Neural progenitor cell (in vitro differentiated cells): ENCODE data around the gene ALPK1. TPM values are rescaled to one million over a fixed set of nuclear protein-coding genes. Genes with fewer than 3 reads are reported as not detected.

Source experiments
- DNase-seq: peaks from one replicate; pipeline ENCODE4 v3.0.0-alpha.2; 2016; ENCODE audit warnings: low spot score
- H2AFZ ChIP-seq: fragments of 200-600 bp; sonication (generic); replicated peaks from 2 replicates; pipeline ENCODE4 v1.6.1; 2016; ENCODE audit warnings: antibody characterized with exemption
- H3F3A ChIP-seq: fragments of 200-600 bp; sonication (generic); 2 replicates; pipeline ENCODE4 v1.6.1; 2016; ENCODE audit warnings: antibody characterized with exemption, low read depth
- H3K27ac ChIP-seq: fragments of 200-600 bp; sonication (generic); 2 replicates; pipeline ENCODE4 v1.5.1; 2016; ENCODE audit warnings: mild to moderate bottlenecking
- H3K27me3 ChIP-seq: fragments of 200-600 bp; sonication (generic); 2 replicates; pipeline ENCODE4 v1.6.1; 2016; ENCODE audit warnings: mild to moderate bottlenecking, moderate library complexity
- H3K36me3 ChIP-seq: fragments of 200-600 bp; sonication (generic); 2 replicates; pipeline ENCODE4 v1.5.1; 2016
- H3K4me1 ChIP-seq: fragments of 200-600 bp; sonication (generic); 2 replicates; pipeline ENCODE4 v1.6.1; 2016; ENCODE audit warnings: mixed run types
- H3K4me2 ChIP-seq: fragments of 200-600 bp; sonication (generic); 2 replicates; pipeline ENCODE4 v1.6.1; 2016
- H3K4me3 ChIP-seq: fragments of 200-600 bp; sonication (generic); 2 replicates; pipeline ENCODE4 v1.5.1; 2016
- H3K79me2 ChIP-seq: fragments of 200-600 bp; sonication (generic); 2 replicates; pipeline ENCODE4 v1.6.1; 2016; ENCODE audit warnings: low read depth
- H3K9ac ChIP-seq: fragments of 200-600 bp; sonication (generic); 2 replicates; pipeline ENCODE4 v1.6.1; 2016
- H3K9me3 ChIP-seq: fragments of 200-600 bp; sonication (generic); 2 replicates; pipeline ENCODE4 v1.5.1; 2016; ENCODE audit warnings: low read depth
- H4K20me1 ChIP-seq: fragments of 200-600 bp; sonication (generic); 2 replicates; pipeline ENCODE4 v1.6.1; 2016; ENCODE audit warnings: low read depth
- H3K27ac Mint-ChIP-seq: 3 replicates; pipeline ENCODE4 v1.8.0; 2021; ENCODE audit warnings: mixed read lengths
- H3K27me3 Mint-ChIP-seq: 2 replicates; pipeline ENCODE4 v1.8.0; 2022; ENCODE audit warnings: low read depth, mild to moderate bottlenecking, inconsistent platforms, moderate library complexity, mixed read lengths; ENCODE audit not compliant: insufficient read depth
- H3K36me3 Mint-ChIP-seq: 3 replicates; pipeline ENCODE4 v1.8.0; 2021; ENCODE audit warnings: mixed read lengths
- H3K4me1 Mint-ChIP-seq: 3 replicates; pipeline ENCODE4 v1.8.0; 2021; ENCODE audit warnings: mixed read lengths
- H3K4me3 Mint-ChIP-seq: 3 replicates; pipeline ENCODE4 v1.8.0; 2021; ENCODE audit warnings: mild to moderate bottlenecking, moderate library complexity, mixed read lengths
- H3K9me3 Mint-ChIP-seq: 3 replicates; pipeline ENCODE4 v1.8.0; 2020; ENCODE audit warnings: mixed read lengths
- CTCF ChIP-seq: fragments of 200-600 bp; sonication (generic); IDR thresholded peaks from 2 replicates; pipeline ENCODE4 v1.5.1; 2017; ENCODE audit warnings: antibody characterized with exemption, mild to moderate bottlenecking
- EZH2 ChIP-seq: fragments of 200-600 bp; sonication (generic); IDR thresholded peaks from 2 replicates; pipeline ENCODE4 v1.6.1; 2017; ENCODE audit warnings: antibody characterized with exemption, mild to moderate bottlenecking, moderate library complexity
- EZH2phosphoT487 ChIP-seq: fragments of 200-600 bp; sonication (generic); IDR thresholded peaks from 2 replicates; pipeline ENCODE4 v1.6.1; 2017; ENCODE audit warnings: antibody characterized with exemption
- total RNA-seq: library from RNA; depleted of rRNA; stranded (reverse); fragments of >200 nt; gene quantifications from 2 replicates; pipeline ENCODE4 v1.2.3, GENCODE V29; 2015; ENCODE audit warnings: low replicate concordance

Gene ALPK1
- total RNA-seq, 1 donor from 2014 or later, result 0.41 TPM

- no peak overlapping the region for H3K27ac ChIP-seq
- peaks cover 21% of the 10 kb centered on the region for H3K4me1 ChIP-seq
- no peak overlapping the region for H3K4me2 ChIP-seq
- Mint-ChIP-seq H3K36me3 (no peaks in the 10 kb centered on the region), H3K4me3 (no peak overlapping the region), H3K27me3 (peaks cover 25% of the 10 kb centered on the region), H3K27ac (no peak overlapping the region), H3K4me1 (peaks cover 15% of the 10 kb centered on the region), H3K9me3 (peaks cover 15% of the 10 kb centered on the region)
- no peak overlapping the region for H3K9ac ChIP-seq
- peaks cover 15% of the 10 kb centered on the region for H3F3A ChIP-seq
- H3K4me3 ChIP-seq, result no peak overlapping the region
- H3K36me3 ChIP-seq, result no peaks in the 10 kb centered on the region
- no peak overlapping the region for H2AFZ ChIP-seq
- no peaks in the 10 kb centered on the region for H3K27me3 ChIP-seq
- H4K20me1 ChIP-seq, result no peaks in the 10 kb centered on the region
- no peaks in the 10 kb centered on the region for H3K9me3 ChIP-seq
- no peaks in the 10 kb centered on the region for H3K79me2 ChIP-seq
- DNase-seq, result no peak
- TF ChIP-seq EZH2phosphoT487 (no peak), EZH2 (no peak), CTCF (no peak)
Measured at GRCh38 chr4:112352736-112353135, 55.6 kb downstream of the ALPK1 start.

GRCh38 chr4:112355662-112356061 is 58.5 kb downstream of the ALPK1 start:
- Histone ChIP-seq H3K4me1 (no peaks in the 10 kb centered on the region), H3K79me2 (no peaks in the 10 kb centered on the region), H3K4me2 (no peak overlapping the region), H4K20me1 (no peaks in the 10 kb centered on the region), H3K9ac (no peak overlapping the region), H3K9me3 (no peaks in the 10 kb centered on the region), H3K27ac (no peak overlapping the region), H3F3A (peaks cover 2% of the 10 kb centered on the region), H3K27me3 (no peaks in the 10 kb centered on the region), H2AFZ (no peak overlapping the region), H3K4me3 (no peak overlapping the region), H3K36me3 (no peaks in the 10 kb centered on the region)
- DNase-seq, result no peak
- H3K4me1 Mint-ChIP-seq, result no peaks in the 10 kb centered on the region
- peaks cover 21% of the 10 kb centered on the region for H3K9me3 Mint-ChIP-seq
- no peak overlapping the region for H3K4me3 Mint-ChIP-seq
- no peak overlapping the region for H3K27ac Mint-ChIP-seq
- H3K27me3 Mint-ChIP-seq, result peaks cover 19% of the 10 kb centered on the region
- TF ChIP-seq EZH2phosphoT487, result no peak
- no peak for TF ChIP-seq CTCF
- peaks cover 3% of the 10 kb centered on the region for H3K36me3 Mint-ChIP-seq

DNA sequence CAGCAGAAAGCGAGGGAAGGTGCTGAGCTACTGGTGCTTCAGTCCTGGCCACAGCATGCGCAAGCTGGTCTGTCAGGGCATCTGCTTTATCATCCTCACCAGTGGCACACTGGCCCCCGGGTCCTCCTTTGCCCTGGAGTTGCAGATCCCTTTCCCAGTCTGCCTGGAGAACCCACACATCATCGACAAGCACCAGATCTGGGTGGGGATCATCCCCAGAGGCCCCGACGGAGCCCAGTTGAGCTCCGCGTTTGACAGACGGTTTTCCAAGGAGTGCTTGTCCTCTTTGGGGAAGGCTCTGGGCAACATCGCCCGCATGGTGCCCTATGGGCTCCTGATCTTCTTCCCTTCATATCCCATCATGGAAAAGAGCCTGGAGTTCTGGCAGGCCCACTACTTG is 60.3 kb downstream of the ALPK1 start:
- Mint-ChIP-seq H3K4me1 (peaks cover 10% of the 10 kb centered on the region), H3K9me3 (peaks cover 37% of the 10 kb centered on the region)
- no peak for TF ChIP-seq EZH2
- no peak for TF ChIP-seq CTCF
- no peak for TF ChIP-seq EZH2phosphoT487

More for the DNA sequence above, 60.3 kb downstream of the ALPK1 start:
- Histone ChIP-seq H3K4me2 (no peak overlapping the region), H3K36me3 (no peaks in the 10 kb centered on the region), H3K27me3 (no peaks in the 10 kb centered on the region), H3K27ac (no peak overlapping the region), H3K4me1 (peaks cover 3% of the 10 kb centered on the region), H4K20me1 (no peaks in the 10 kb centered on the region), H2AFZ (no peak overlapping the region), H3K9me3 (no peaks in the 10 kb centered on the region), H3K79me2 (no peaks in the 10 kb centered on the region), H3K4me3 (no peak overlapping the region), H3K9ac (no peak overlapping the region), H3F3A (peaks cover 7% of the 10 kb centered on the region)
- H3K4me3 Mint-ChIP-seq, result no peak overlapping the region
- H3K36me3 Mint-ChIP-seq, result peaks cover 5% of the 10 kb centered on the region
- peaks cover 19% of the 10 kb centered on the region for H3K27me3 Mint-ChIP-seq
- DNase-seq, result no peak
- no peak overlapping the region for H3K27ac Mint-ChIP-seq
